ENCODE measurements around the gene DNAJB1. TPM values are rescaled to one million over a fixed set of nuclear protein-coding genes. Genes with fewer than 3 reads are reported as not detected.

The DNAJB1 gene
- total RNA-seq, 1 experiment from 2014 or later: 166 TPM

- Histone ChIP-seq H3K27me3 (no peaks in the 10 kb centered on the region), H3K27ac (no peak overlapping the region), H3K36me3 (peaks cover 10% of the 10 kb centered on the region), H3K4me3 (no peak overlapping the region), H3K9me3 (replicated peaks) (no peaks in the 10 kb centered on the region), H3K4me1 (no peaks in the 10 kb centered on the region)
- no peak for DNase-seq
These were observed 47.9 kb downstream of the DNAJB1 start for GRCh38 chr19:14470031-14470876.

GRCh38 chr19:14467816-14468215 is 50.4 kb downstream of the DNAJB1 start:
- Histone ChIP-seq H3K27ac (no peak overlapping the region), H3K36me3 (peaks cover 16% of the 10 kb centered on the region), H3K9me3 (replicated peaks) (no peaks in the 10 kb centered on the region), H3K4me3 (no peak overlapping the region), H3K4me1 (no peaks in the 10 kb centered on the region), H3K27me3 (no peaks in the 10 kb centered on the region)
- DNase-seq: no peak

- H3K4me3 ChIP-seq: no peak overlapping the region
- H3K27ac ChIP-seq: no peak overlapping the region
- H3K9me3 ChIP-seq (replicated peaks): no peaks in the 10 kb centered on the region
- peaks cover 16% of the 10 kb centered on the region for H3K36me3 ChIP-seq
- no peaks in the 10 kb centered on the region for H3K27me3 ChIP-seq
- no peak for DNase-seq
- no peaks in the 10 kb centered on the region for H3K4me1 ChIP-seq
These were observed 50.8 kb downstream of the DNAJB1 start for GRCh38 chr19:14467391-14467790.

Other genes with a start within 250 kb of the DNAJB1 start
- 20.4 and 22.6 TPM in 2 replicates for gene ADGRE5, start 137.0 kb downstream of the DNAJB1 start, total RNA-seq (2014; rRNA removed; shearing (Covaris generic))
- gene DDX39A, start 99.1 kb downstream of the DNAJB1 start, total RNA-seq (2014; rRNA removed; shearing (Covaris generic)): 180 and 188 TPM in 2 replicates
- 63.5 and 66.2 TPM in 2 replicates for gene PKN1, start 85.1 kb downstream of the DNAJB1 start, total RNA-seq (2014; rRNA removed; shearing (Covaris generic))
- 1.2 and 1.7 TPM in 2 replicates for gene PTGER1, start 43.0 kb downstream of the DNAJB1 start, total RNA-seq (2014; rRNA removed; shearing (Covaris generic))
- 67.4 and 71.1 TPM in 2 replicates for gene GIPC1, start 22.3 kb downstream of the DNAJB1 start, total RNA-seq (2014; rRNA removed; shearing (Covaris generic))
- gene TECR, start 11.2 kb upstream of the DNAJB1 start, total RNA-seq (2014; rRNA removed; shearing (Covaris generic)): 188 and 189 TPM in 2 replicates
- gene NDUFB7, start 53.7 kb upstream of the DNAJB1 start, total RNA-seq (2014; rRNA removed; shearing (Covaris generic)): 240 and 323 TPM in 2 replicates
- 0.04 TPM in 1 of 2 replicates, not detected in the other for gene CLEC17A, start 64.7 kb upstream of the DNAJB1 start, total RNA-seq (2014; rRNA removed; shearing (Covaris generic))
- gene ADGRE3, start 156.4 kb upstream of the DNAJB1 start, total RNA-seq (2014; rRNA removed; shearing (Covaris generic)): not detected in 2 replicates
- gene ZNF333, start 171.7 kb upstream of the DNAJB1 start, total RNA-seq (2014; rRNA removed; shearing (Covaris generic)): 13.0 and 14.4 TPM in 2 replicates

Data from SJCRH30 (cell line).